GM10266 (cell line): ENCODE measurements around the gene ACTN4.

ENCODE experiments used
- DNase-seq: peaks from one replicate; pipeline ENCODE4 v3.0.0; 2012; ENCODE audit errors: extremely low spot score
- CTCF ChIP-seq: IDR thresholded peaks from 2 replicates; pipeline ENCODE4 v1.5.1; 2012; ENCODE audit warnings: mild to moderate bottlenecking, low read depth; ENCODE audit not compliant: control insufficient read depth, insufficient read depth; ENCODE audit errors: missing control alignments

ACTN4 gene

GRCh38 chr19:38695317-38695683, 47.9 kb downstream of the ACTN4 start:
- DNase-seq, result no peak
- no peak for TF ChIP-seq CTCF

DNA sequence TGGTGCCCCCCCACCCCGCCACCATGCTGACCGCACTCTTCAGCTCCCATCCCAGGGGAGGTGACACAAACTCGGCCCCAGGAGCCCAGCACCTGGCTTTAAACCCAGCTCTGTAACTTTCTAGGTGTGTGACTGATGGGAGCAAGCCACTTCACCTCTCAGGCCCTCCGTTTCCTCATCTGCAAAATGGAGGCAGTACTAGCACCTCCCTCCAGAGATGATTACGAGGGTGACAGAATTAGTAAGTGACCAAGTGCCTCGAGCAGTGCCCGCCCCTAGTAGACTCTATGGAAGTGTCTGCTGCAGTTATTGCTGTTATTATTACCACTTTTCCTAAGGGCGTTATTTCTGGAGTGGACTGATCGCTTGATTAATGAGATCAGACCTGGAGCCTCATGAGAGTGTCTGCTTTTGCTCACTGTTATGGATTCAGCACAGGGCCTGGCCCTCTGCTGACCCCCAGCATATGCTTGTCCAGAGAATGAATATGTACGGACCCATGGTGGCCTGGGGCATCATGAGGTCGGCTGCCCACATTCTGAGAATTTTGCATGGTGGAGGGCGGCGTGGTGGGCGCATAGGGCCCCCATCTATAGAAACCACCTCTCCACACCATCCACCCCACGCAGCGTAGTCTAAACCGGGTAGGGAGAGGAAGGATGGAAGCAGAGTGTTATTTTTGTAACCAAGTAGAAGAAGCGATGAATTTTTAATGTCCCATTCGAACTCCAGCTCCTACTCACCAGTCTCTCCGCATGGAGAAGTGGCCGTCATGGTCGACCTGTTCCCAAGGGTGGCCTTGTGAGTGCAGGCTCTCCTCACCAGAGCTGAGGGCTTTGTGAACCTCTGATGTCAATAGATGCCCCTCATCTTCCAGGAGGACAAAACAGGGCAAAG, 48.6 kb downstream of the ACTN4 start:
- DNase-seq, result no peak
- no peak for TF ChIP-seq CTCF

GRCh38 chr19:38696729-38697055, 49.2 kb downstream of the ACTN4 start:
- no peak for DNase-seq
- TF ChIP-seq CTCF, result no peak

- TF ChIP-seq CTCF, result no peak
- DNase-seq, result no peak
Observed at GRCh38 chr19:38697197-38697596, 49.7 kb downstream of the ACTN4 start.

- DNase-seq, result no peak
- no peak for TF ChIP-seq CTCF
Observed at GRCh38 chr19:38697641-38698071, 50.2 kb downstream of the ACTN4 start.

DNA sequence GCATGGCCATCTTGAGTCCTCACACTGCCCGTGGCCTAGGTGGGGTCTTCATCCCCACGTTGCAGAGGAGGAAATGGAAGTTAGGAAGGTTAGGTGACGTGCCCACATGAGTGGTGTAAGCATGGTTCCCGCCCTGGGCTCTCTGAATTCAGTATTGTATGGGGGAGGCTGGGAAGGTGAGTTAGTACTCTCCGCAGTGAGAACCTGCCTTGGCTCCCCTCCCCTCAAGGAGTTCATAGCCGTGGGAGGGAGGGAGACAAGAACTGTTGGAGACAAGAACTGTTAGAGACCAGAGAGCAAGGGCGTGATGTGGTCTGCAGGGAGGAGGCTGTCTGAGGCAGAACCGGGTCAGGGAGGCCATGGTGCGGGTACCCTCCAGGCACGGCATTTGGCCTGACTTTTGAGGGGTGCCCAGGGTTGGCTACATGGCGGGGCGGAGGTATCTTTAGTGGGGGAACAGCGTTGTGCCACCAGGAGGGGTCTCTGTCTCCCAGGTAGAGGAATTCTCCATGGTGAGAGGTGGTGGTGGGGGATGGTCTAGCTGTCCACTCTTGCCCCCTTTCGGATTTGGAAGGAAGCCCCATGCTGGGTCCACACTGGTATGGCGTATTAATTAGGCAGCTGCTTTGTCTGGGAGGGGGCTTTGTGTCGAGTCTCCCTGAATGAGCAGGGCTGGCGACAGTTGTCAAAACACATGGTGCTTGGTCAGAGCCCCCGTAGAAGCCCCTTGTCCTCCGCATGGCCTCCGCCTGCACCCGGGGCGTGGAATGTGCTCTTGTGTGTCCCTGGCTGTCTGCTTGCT, 51.0 kb downstream of the ACTN4 start:
- DNase-seq, result no peak
- TF ChIP-seq CTCF, result no peak

DNA sequence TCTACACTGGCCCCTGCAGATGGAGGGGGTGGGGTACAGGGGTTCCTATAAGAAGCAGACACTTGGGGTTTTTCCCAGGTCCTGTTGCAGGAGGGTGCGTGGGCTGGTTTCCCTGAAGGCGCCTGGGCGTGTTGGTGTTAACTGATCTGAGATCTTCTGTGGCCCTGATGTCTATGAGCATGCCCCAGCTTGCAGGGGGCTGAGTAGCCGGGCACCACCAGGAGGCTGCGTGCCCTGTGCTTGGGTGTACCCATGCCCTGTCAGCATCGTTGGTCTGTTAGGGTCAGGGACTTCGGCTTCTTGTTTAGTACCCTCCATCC, 51.5 kb downstream of the ACTN4 start:
- TF ChIP-seq CTCF, result no peak
- DNase-seq, result no peak
